HFF-Myc (cell line): Measurements from ENCODE around the gene DNAI2.

Experiments used
- DNase-seq: peaks from one replicate; pipeline ENCODE4 v3.0.0-alpha.2; 2011; ENCODE audit warnings: low read depth; ENCODE audit errors: extremely low read depth
- H3K4me3 ChIP-seq: replicated peaks from 2 replicates; pipeline ENCODE4 v1.5.1; 2011; ENCODE audit warnings: low read depth, mild to moderate bottlenecking, control low read depth, low read length
- CTCF ChIP-seq: IDR thresholded peaks from 2 replicates; pipeline ENCODE4 v1.5.1; 2012; ENCODE audit warnings: mild to moderate bottlenecking, low read depth, low read length, control low read depth; ENCODE audit errors: missing control alignments

The DNAI2 gene

GRCh38 chr17:74290340-74290739, 16.3 kb downstream of the DNAI2 start:
- no peak overlapping the region for H3K4me3 ChIP-seq
- TF ChIP-seq CTCF = no peak
- DNase-seq = no peak

GRCh38 chr17:74292495-74292894, 18.5 kb downstream of the DNAI2 start:
- no peak for TF ChIP-seq CTCF
- no peak overlapping the region for H3K4me3 ChIP-seq
- DNase-seq = no peak

DNA sequence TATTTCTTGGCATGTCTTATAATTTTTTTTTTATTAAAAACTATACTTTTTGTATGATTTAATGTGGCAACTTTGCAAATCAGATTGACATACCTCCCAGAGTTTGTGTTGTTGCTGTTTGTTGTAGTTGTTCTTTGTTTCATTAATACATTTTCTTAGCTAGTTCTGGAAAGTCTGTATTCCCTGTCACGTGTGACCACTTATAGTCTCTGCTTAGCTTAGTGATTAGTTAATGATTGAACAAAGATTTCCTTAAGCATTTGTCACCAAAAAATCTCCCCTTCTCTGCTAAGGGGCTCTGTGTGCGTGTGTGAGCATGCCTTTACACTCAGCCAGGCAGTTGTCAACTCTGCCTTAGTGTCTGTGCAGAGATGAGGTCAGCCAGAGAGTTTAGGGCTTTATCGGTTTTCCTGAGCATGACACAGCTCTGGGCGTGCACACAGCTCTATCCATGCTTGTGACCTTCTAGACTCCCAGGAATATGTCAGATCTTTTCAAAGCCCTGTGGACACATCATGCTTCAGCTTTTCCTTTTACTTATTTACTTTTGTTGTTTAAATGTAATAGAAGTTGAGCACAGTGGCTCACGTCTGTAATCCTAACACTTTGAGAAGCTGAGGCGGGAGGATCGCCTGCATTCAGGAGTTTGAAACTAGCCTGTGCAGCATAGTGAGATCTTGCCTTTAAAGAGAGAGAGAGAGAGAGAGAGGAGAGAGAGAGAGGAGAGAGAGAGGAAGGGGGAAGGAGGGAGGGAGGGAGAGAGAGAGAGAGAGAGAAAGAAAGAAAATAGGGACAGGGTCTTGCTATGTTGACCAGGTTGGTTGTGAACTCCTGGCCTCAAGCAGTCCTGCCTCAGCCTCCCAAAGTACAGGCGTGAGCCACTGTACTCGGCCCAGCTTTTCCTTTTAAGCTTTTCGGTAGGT, 21.9 kb downstream of the DNAI2 start:
- no peak for TF ChIP-seq CTCF
- no peak for DNase-seq
- no peak overlapping the region for H3K4me3 ChIP-seq

DNA sequence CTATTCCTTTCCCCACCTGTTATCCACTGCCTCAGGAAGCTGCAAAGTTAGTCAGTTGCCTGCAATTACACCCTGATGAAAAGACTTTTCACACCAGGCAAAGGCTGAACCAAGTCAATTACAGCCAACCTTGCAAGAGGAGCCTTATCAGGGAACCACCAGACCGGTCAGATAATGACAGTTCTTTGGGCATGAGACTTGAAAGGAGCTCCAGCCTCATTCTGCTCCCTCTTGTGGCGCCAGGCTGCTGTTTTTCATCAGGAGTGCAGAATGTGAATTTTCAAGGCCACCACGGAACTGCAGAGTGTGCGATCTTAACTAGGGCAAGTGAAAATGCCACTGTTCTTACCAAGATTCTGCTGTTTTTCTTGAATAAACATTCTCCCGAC, 22.5 kb downstream of the DNAI2 start:
- no peak for DNase-seq
- peak; percentile 61 for TF ChIP-seq CTCF
- H3K4me3 ChIP-seq = no peak overlapping the region

GRCh38 chr17:74297941-74298340, 23.9 kb downstream of the DNAI2 start:
- DNase-seq = no peak
- no peak for TF ChIP-seq CTCF
- no peak overlapping the region for H3K4me3 ChIP-seq

DNA sequence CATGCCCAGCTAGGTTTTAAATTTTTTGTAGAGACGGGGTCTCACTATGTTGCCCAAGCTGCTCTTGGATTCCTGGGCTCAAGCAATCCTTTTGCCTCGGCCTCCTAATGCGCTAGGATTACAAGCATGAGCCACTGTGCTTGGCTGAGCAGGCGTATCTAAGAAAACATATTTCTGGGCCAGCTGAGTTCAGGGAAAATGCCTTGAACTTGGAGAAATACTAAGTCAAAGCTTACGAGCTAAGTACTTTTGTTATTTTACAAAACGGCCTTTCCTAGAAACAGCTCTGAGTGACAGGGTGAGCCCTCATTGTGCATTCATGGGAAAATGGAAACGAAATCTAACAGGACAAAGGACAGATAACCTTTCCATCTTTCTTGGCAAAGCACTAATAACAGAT, 24.7 kb downstream of the DNAI2 start:
- no peak for DNase-seq
- H3K4me3 ChIP-seq = no peak overlapping the region
- TF ChIP-seq CTCF = no peak
